ENCODE results near the gene WWC2. TPM values are rescaled to one million over a fixed set of nuclear protein-coding genes. Genes with fewer than 3 reads are reported as not detected.
"Not testable (repeated sequence)": the region's sequence is repeated elsewhere in the genome, so short reads cannot be mapped to it uniquely, and the experiment has no call there.

Gene WWC2
- total RNA-seq, 1 experiment from 2014 or later: 18.9 TPM

GRCh38 chr4:183295711-183296110, 196.7 kb downstream of the WWC2 start:
- no peak for DNase-seq (ENCODE audit: low read depth)

GRCh38 chr4:183297675-183298074, 198.6 kb downstream of the WWC2 start:
- DNase-seq (ENCODE audit: low read depth): no peak

GRCh38 chr4:183299464-183299863, 200.4 kb downstream of the WWC2 start:
- no peak for DNase-seq (ENCODE audit: low read depth)

GRCh38 chr4:183300070-183300469, 201.0 kb downstream of the WWC2 start:
- DNase-seq (ENCODE audit: low read depth): no peak

- no peak for DNase-seq (ENCODE audit: low read depth)
Measured at GRCh38 chr4:183300655-183301054, 201.6 kb downstream of the WWC2 start.

GRCh38 chr4:183303301-183303700, 204.2 kb downstream of the WWC2 start:
- no peak for DNase-seq (ENCODE audit: low read depth)

- no peak for DNase-seq (ENCODE audit: low read depth)
Measured at GRCh38 chr4:183304067-183304466, 205.0 kb downstream of the WWC2 start.

GRCh38 chr4:183304538-183304937, 205.5 kb downstream of the WWC2 start:
- DNase-seq (ENCODE audit: low read depth): no peak

GRCh38 chr4:183306811-183307210, 207.8 kb downstream of the WWC2 start:
- no peak for DNase-seq (ENCODE audit: low read depth)

GRCh38 chr4:183312841-183313240, 213.8 kb downstream of the WWC2 start:
- no peak for DNase-seq (ENCODE audit: low read depth)

GRCh38 chr4:183314336-183314735, 215.3 kb downstream of the WWC2 start:
- DNase-seq (ENCODE audit: low read depth): no peak

GRCh38 chr4:183314806-183315205, 215.7 kb downstream of the WWC2 start:
- DNase-seq (ENCODE audit: low read depth): no peak

- DNase-seq (ENCODE audit: low read depth): no peak
Measured at GRCh38 chr4:183318656-183319055, 219.6 kb downstream of the WWC2 start.

- DNase-seq (ENCODE audit: low read depth): no peak
Measured at GRCh38 chr4:183320211-183321059, 221.4 kb downstream of the WWC2 start, which contains the start of gene CLDN22. CLDN22 (minus strand) TSS chr4:183320276; CDS start chr4:183320218, 58 bp downstream.

GRCh38 chr4:183321079-183321478, 222.0 kb downstream of the WWC2 start:
- DNase-seq (ENCODE audit: low read depth): no peak

- DNase-seq (ENCODE audit: low read depth): no peak
Measured at GRCh38 chr4:183321516-183321915, 222.5 kb downstream of the WWC2 start.

GRCh38 chr4:183322326-183322725, 223.3 kb downstream of the WWC2 start, which contains the start of gene CLDN24:
CLDN24 (minus strand) TSS chr4:183322426; CDS start chr4:183322426, 0 bp downstream.
- DNase-seq (ENCODE audit: low read depth): no peak

- DNase-seq (ENCODE audit: low read depth): no peak
Measured at GRCh38 chr4:183323295-183323694, 224.2 kb downstream of the WWC2 start.

GRCh38 chr4:183324056-183324455, 225.0 kb downstream of the WWC2 start:
- not testable (repeated sequence) for DNase-seq (ENCODE audit: low read depth)

- DNase-seq (ENCODE audit: low read depth): no peak
Measured at GRCh38 chr4:183324619-183325018, 225.6 kb downstream of the WWC2 start.

- not testable (repeated sequence) for DNase-seq (ENCODE audit: low read depth)
Measured at GRCh38 chr4:183326387-183326786, 227.3 kb downstream of the WWC2 start.

GRCh38 chr4:183326853-183327252, 227.8 kb downstream of the WWC2 start:
- peak; percentile 21 for DNase-seq (ENCODE audit: low read depth)

GRCh38 chr4:183327827-183328226, 228.8 kb downstream of the WWC2 start:
- DNase-seq (ENCODE audit: low read depth): no peak
